ENCODE results near the gene ASB1. TPM values are rescaled to one million over a fixed set of nuclear protein-coding genes. Genes with fewer than 3 reads are reported as not detected.

Gene ASB1
- total RNA-seq, 2 donors from 2014 or later, result 6.6 to 9.9 TPM

DNA sequence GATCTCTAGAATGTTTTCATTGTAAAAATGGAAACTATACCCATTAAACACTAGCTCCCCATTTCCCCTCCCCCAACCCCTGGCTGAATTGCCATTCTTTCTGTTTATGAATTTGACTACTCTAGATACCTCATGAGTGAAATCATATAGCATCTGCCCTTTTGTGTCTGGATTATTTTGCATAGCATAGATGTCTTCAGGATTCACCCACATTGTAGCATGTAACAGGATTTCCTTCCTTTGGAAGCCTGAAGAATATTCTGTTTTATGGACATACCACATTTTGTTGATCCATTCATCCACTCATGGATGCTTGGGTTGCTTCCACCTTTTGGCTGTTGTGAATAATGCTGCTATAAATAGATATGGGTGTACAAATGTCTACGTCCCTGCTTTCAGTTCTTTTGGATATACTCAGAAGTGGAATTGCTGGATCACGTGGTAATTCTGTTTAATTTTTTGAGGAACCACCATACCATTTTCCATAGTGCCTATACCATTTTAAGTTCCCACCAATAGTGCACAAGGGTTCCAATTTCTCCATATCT is 7.7 kb upstream of the ASB1 start:
- 88 to 91% methylated on average over 2 of the region's 2 CpGs for WGBS, 2 donors
- TF ChIP-seq POLR2A (IDR thresholded peaks at IDR 0.05) (no peak), CTCF (IDR thresholded peaks at IDR 0.05) (no peak)
- Histone ChIP-seq H3K4me3 (no peak overlapping the region), H3K27ac (no peak overlapping the region), H3K9me3 (no peaks in the 10 kb centered on the region), H3K4me1 (no peaks in the 10 kb centered on the region), H3K27me3 (no peaks in the 10 kb centered on the region), H3K36me3 (replicated peaks in 1 of 2; ENCODE audit: insufficient read depth in 1 of 2, low read depth in 2 of 2) (no peaks in the 10 kb centered on the region)
- ATAC-seq (no peak), DNase-seq (no peak)
- intact Hi-C loops (cut with DNase I), result no loop called here

DNA sequence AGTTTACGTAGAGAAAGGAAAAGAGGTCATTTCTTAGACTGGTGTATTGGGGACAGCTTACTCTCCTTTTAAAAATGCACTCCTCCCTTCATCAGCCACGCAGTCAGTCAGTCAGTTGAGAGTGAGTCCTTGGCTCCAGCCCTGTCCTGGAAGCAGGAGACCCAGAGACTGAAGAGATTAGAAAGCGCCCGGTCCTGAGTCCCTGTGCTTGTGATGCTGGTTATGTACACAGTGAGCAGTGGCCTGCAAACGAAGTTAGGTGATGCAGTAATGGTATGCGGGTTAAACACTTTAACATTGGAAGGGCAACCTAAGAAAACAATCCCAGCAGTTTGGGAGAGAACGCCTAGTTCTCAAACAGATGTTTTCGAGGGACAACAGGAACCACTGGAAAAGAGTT is 6.3 kb upstream of the ASB1 start:
- TF ChIP-seq CTCF (IDR thresholded peaks at IDR 0.05) (no peak), POLR2A (IDR thresholded peaks at IDR 0.05) (no peak)
- DNase-seq, result no peak
- no peak for ATAC-seq
- H3K36me3 ChIP-seq (replicated peaks in 1 of 2; ENCODE audit: insufficient read depth in 1 of 2, low read depth in 2 of 2), result no peaks in the 10 kb centered on the region
- H3K9me3 ChIP-seq, result no peaks in the 10 kb centered on the region
- WGBS, 2 donors, result 78 to 87% methylated on average over 8 of the region's 8 CpGs
- H3K4me3 ChIP-seq, result no peak overlapping the region
- no peak overlapping the region for H3K27ac ChIP-seq
- intact Hi-C loops (cut with DNase I), result no loop called here
- H3K4me1 ChIP-seq, result no peaks in the 10 kb centered on the region
- no peaks in the 10 kb centered on the region for H3K27me3 ChIP-seq

DNA sequence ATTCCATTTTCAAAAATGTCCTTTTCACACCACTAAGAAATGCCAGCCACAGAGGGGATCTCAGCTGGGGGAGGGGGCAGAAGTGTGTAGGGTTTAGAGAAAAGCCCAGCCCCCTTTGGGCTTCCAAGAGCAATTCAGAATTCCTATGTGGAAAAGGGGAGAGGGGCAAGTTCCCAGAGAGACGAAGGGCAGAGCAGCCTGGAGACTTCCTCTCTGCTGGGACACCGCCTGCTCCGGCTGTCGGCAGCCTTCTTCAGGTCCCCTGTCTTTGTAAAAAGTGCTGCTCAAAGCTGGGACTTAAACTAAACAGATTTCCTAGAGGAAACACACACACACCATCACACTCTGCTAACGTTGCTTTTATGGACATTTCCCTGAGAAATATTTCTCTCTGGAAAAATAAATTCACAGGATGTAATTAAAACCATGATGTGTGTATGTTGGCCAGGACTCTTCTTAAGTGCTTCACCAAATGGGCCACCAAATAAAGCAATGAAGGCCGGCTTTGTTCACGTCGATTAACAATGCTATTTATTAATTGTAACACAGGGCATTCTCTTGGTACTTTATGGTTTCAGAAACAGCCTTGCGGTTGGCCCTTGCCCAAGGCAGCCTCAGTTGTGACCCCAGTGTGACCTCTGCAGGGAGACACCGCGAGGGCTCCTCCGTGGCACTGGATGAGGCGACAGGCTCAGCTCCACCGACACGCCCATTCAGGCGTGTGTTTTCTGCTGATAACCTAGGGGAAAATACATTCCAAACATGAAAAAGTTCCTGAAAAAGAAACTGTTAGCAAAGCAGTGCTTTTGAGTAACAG is 5.6 kb upstream of the ASB1 start:
- no peak for ATAC-seq
- no peak overlapping the region for H3K4me3 ChIP-seq
- no peak overlapping the region for H3K27ac ChIP-seq
- 63 to 77% methylated on average over 16 of the region's 16 CpGs for WGBS, 2 donors
- TF ChIP-seq POLR2A (IDR thresholded peaks at IDR 0.05), result no peak
- TF ChIP-seq CTCF (IDR thresholded peaks at IDR 0.05), result no peak
- H3K27me3 ChIP-seq, result no peaks in the 10 kb centered on the region
- intact Hi-C loops (cut with DNase I), result no loop called here
- peaks cover 5% of the 10 kb centered on the region for H3K4me1 ChIP-seq
- DNase-seq, result no peak
- H3K36me3 ChIP-seq (replicated peaks in 1 of 2; ENCODE audit: insufficient read depth in 1 of 2, low read depth in 2 of 2), result no peaks in the 10 kb centered on the region
- no peaks in the 10 kb centered on the region for H3K9me3 ChIP-seq

DNA sequence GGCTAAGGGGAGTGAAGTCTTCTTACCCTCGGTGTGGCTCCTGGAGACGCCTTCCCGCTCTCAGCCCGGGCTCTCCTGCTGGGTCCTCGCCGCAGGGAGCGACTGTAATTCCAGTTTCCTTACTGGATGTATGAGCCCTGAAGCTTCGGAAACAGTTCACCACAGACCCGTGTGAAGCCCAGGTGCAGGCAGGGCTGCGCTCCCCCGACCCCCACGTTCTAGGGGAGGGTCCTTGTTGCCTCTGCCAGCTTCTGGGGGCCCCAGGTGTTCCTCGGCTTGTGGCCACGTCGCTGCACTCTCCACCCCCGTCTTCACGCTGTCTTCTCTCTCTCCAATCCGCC is 5.1 kb upstream of the ASB1 start:
- H3K9me3 ChIP-seq, result no peaks in the 10 kb centered on the region
- H3K4me1 ChIP-seq, result peaks cover 7% of the 10 kb centered on the region
- H3K36me3 ChIP-seq (replicated peaks in 1 of 2; ENCODE audit: insufficient read depth in 1 of 2, low read depth in 2 of 2), result no peaks in the 10 kb centered on the region
- no peak overlapping the region for H3K27ac ChIP-seq
- DNase-seq (no peak), ATAC-seq (no peak)
- WGBS, 2 donors, result 86 to 89% methylated on average over 17 to 18 of the region's 18 CpGs
- no peaks in the 10 kb centered on the region for H3K27me3 ChIP-seq
- H3K4me3 ChIP-seq, result no peak overlapping the region
- intact Hi-C loops (cut with DNase I), result no loop called here
- TF ChIP-seq CTCF (IDR thresholded peaks at IDR 0.05) (no peak), POLR2A (IDR thresholded peaks at IDR 0.05) (no peak)

DNA sequence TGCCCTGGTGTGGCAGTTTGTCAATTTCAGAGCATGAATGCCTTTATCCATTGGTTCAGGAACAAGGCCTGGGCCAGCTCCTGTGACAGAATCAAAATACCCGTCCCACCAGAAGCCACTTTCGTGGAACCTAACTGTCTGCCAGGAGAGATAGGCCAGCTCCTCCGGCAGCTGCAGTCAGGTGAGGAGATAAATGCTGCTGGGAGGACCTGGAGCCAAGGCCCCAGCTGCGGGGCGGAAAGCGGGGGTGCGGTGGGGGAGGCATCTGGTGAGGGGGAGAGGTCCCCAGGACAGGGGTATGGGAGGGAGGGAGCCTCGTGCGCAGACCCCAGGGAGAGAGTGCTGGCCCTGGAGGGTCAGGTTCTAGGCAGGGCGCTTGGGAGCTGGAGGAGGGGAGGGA is 4.4 kb upstream of the ASB1 start:
- Histone ChIP-seq H3K27me3 (no peaks in the 10 kb centered on the region), H3K27ac (no peak overlapping the region), H3K4me1 (peaks cover 7% of the 10 kb centered on the region), H3K4me3 (no peak overlapping the region), H3K9me3 (no peaks in the 10 kb centered on the region), H3K36me3 (replicated peaks in 1 of 2; ENCODE audit: insufficient read depth in 1 of 2, low read depth in 2 of 2) (no peaks in the 10 kb centered on the region)
- DNase-seq (no peak), ATAC-seq (no peak)
- WGBS, 2 donors, result 82 to 86% methylated on average over 10 of the region's 10 CpGs
- no peak for TF ChIP-seq POLR2A (IDR thresholded peaks at IDR 0.05)
- TF ChIP-seq CTCF (IDR thresholded peaks at IDR 0.05), result no peak
- intact Hi-C loops (cut with DNase I), result no loop called here

All from body of pancreas (tissue), 4 donors.